ENCODE data around the gene AGPAT1. TPM values are rescaled to one million over a fixed set of nuclear protein-coding genes. Genes with fewer than 3 reads are reported as not detected.

The AGPAT1 gene
- total and polyA plus RNA-seq, 2 of the 13 experiments (the other 11 are each of a cell fraction or from before 2014, with no cell fraction given), result 51.3 to 139 TPM

DNA sequence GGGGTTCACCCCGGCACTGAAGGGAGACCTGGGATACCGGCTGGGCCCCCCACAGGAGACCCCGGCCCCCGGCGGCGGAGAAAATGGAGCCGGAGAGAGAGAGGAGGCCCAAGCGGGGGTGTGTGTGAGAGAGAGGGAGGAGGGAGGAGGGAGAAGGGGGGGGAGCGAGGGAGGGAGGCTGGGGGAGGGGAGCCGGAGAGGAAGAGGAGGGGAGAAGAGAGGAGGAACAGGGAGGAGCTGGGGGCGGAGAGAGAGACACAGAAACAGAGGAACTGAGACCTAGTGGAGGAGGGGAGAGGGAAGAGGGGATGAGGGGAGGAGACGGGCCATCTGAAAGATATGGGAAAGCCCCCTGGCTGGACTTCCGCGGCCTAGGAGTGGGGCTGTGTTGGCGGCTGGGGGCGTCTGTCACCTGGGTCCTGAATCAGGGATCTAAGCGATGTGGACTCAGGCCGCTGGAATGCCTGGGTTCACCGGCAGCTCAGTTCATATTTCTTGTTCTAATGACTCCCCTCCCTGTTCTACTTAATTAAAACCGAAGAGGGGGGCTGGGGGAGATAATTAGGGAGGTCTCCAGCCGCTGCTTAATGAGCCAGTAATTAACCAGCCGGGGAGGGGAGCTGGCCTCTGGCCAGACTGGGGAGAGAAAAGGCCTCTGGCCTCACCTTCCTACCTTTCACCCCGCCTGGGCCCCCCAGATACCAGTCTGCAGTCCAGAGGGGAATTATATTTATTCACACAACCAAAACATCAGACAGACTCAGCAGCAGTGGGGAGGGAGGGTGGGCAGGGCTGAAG lies 14.4 kb upstream of the AGPAT1 start, which contains the start of gene PBX2 (continued):
- TF ChIP-seq ZNF691 (CRISPR knock-in tag; IDR thresholded peaks at IDR 0.05; ENCODE audit: borderline replicate concordance, low read depth) (peak; percentile 50; the same call in 1 of the 2 replicates), SP1 (IDR thresholded peaks at IDR 0.05) (no peak), SP1 (CRISPR knock-in tag; IDR thresholded peaks at IDR 0.05) (0 out of 2 replicates have a peak, but pooled peaks have one; percentile 60), ZNF672 (CRISPR knock-in tag; IDR thresholded peaks at IDR 0.05) (no peak), NR2F6 (IDR thresholded peaks at IDR 0.05) (no peak), NR2F6 (CRISPR knock-in tag; IDR thresholded peaks at IDR 0.05) (peak; percentile 47; the same call in 1 of the 2 replicates), REPIN1 (CRISPR knock-in tag; IDR thresholded peaks at IDR 0.05; ENCODE audit: borderline replicate concordance, low read depth) (peak; percentile 31; the same call in 1 of the 2 replicates), CEBPB (IDR thresholded peaks at IDR 0.05; ENCODE audit: borderline replicate concordance, low read depth, low read length) (no peak), NR2F2 (IDR thresholded peaks at IDR 0.05; ENCODE audit: borderline replicate concordance, low read depth) (no peak), ZNF20 (CRISPR knock-in tag; IDR thresholded peaks at IDR 0.05) (no peak), ZBTB10 (CRISPR knock-in tag; IDR thresholded peaks at IDR 0.05; ENCODE audit: borderline replicate concordance) (no peak), CBX5 (CRISPR knock-in tag; IDR thresholded peaks at IDR 0.05; ENCODE audit: borderline replicate concordance) (no peak), GATAD1 (CRISPR knock-in tag; IDR thresholded peaks at IDR 0.05) (peak; percentile 66; the same call in 1 of the 2 replicates), ZNF350 (CRISPR knock-in tag; IDR thresholded peaks at IDR 0.05; ENCODE audit: borderline replicate concordance, low read depth) (no peak; the same call in 1 of the 2 replicates), ZGPAT (CRISPR knock-in tag; IDR thresholded peaks at IDR 0.05) (peak; percentile 46; the same call in 1 of the 2 replicates), GPBP1L1 (CRISPR knock-in tag; IDR thresholded peaks at IDR 0.05) (no peak), TAF15 (IDR thresholded peaks at IDR 0.05; ENCODE audit: low read depth, low read length, poor library complexity, severe bottlenecking) (no peak), MAFF (IDR thresholded peaks at IDR 0.05; ENCODE audit: low read depth, low read length) (no peak), KDM2A (CRISPR knock-in tag; IDR thresholded peaks at IDR 0.05; ENCODE audit: borderline replicate concordance, low read depth) (no peak), NFYC (CRISPR knock-in tag; IDR thresholded peaks at IDR 0.05) (0 out of 2 replicates have a peak, but pooled peaks have one; percentile 16), ZFYVE20 (CRISPR knock-in tag; IDR thresholded peaks at IDR 0.05; ENCODE audit: borderline replicate concordance, low read depth) (no peak), ZBTB7B (CRISPR knock-in tag; IDR thresholded peaks at IDR 0.05) (peak; percentile 76), CREM (IDR thresholded peaks at IDR 0.05) (peak; percentile 34; the same call in 1 of the 2 replicates), CREM (CRISPR knock-in tag; IDR thresholded peaks at IDR 0.05) (no peak)
